Caco-2 (cell line): ENCODE measurements around the gene COMMD1. TPM values are rescaled to one million over a fixed set of nuclear protein-coding genes. Genes with fewer than 3 reads are reported as not detected.
"Not testable (repeated sequence)": the region's sequence is repeated elsewhere in the genome, so short reads cannot be mapped to it uniquely, and the experiment has no call there.

Experiments used
- BruUV-seq: library from RNA; stranded (reverse); fragments of 400-500 nt; replicated peaks from 2 replicates; lab custom pipeline; 2021; lab: Mats Ljungman, UMichigan
- CTCF ChIA-PET: fragments of 300-600 bp; sonication (Branson Sonifier 250); formaldehyde crosslinking; loops from one replicate; lab custom pipeline; 2022; ENCODE audit warnings: antibody characterized with exemption; lab: Charles Lee
- POLR2A ChIA-PET: fragments of 300-600 bp; sonication (Branson Sonifier 250); formaldehyde crosslinking; loops from one replicate; lab custom pipeline; 2022; ENCODE audit warnings: antibody characterized with exemption; lab: Charles Lee
- DNase-seq, 2 experiments: peaks; one replicate each; pipeline versions ENCODE4 v3.0.0 to v3.0.0-alpha.2; 2020 to 2022
- H3K27me3 ChIP-seq: replicated peaks from 2 replicates; pipeline ENCODE4 v1.6.0; 2011; ENCODE audit warnings: low read length; ENCODE audit not compliant: control insufficient read depth, insufficient read depth
- H3K36me3 ChIP-seq: 2 replicates; pipeline ENCODE4 v1.5.1; 2011; ENCODE audit warnings: low read length; ENCODE audit not compliant: control insufficient read depth, insufficient read depth
- H3K4me1 ChIP-seq: fragments of 250-450 bp; sonication (Bioruptor Pico); 2 replicates; pipeline ENCODE4 v1.5.1; 2020; ENCODE audit warnings: mild to moderate bottlenecking
- H3K4me3 ChIP-seq: 2 replicates; pipeline ENCODE4 v1.5.1; 2011; ENCODE audit warnings: low read depth, mild to moderate bottlenecking, control low read depth, low read length
- H3K9me3 ChIP-seq: fragments of 250-450 bp; sonication (Bioruptor Pico); 2 replicates; pipeline ENCODE4 v1.5.1; 2020; ENCODE audit warnings: mild to moderate bottlenecking, moderate library complexity
- H3K27ac Mint-ChIP-seq: one replicate; pipeline ENCODE4 v1.8.0; 2022; ENCODE audit warnings: mixed read lengths; ENCODE audit not compliant: unreplicated experiment
- H3K27me3 Mint-ChIP-seq: one replicate; pipeline ENCODE4 v1.8.0; 2022; ENCODE audit warnings: mixed read lengths; ENCODE audit not compliant: insufficient read depth, unreplicated experiment
- H3K36me3 Mint-ChIP-seq: one replicate; pipeline ENCODE4 v1.8.0; 2022; ENCODE audit warnings: mild to moderate bottlenecking, mixed read lengths; ENCODE audit not compliant: insufficient read depth, unreplicated experiment
- H3K4me1 Mint-ChIP-seq: one replicate; pipeline ENCODE4 v1.8.0; 2022; ENCODE audit warnings: low read depth, mixed read lengths; ENCODE audit not compliant: unreplicated experiment
- H3K4me3 Mint-ChIP-seq: one replicate; pipeline ENCODE4 v1.8.0; 2022; ENCODE audit warnings: mild to moderate bottlenecking, moderate library complexity, mixed read lengths; ENCODE audit not compliant: unreplicated experiment
- H3K9me3 Mint-ChIP-seq: one replicate; pipeline ENCODE4 v1.8.0; 2022; ENCODE audit warnings: mixed read lengths; ENCODE audit not compliant: unreplicated experiment
- intact Hi-C: fragments of 100-400 bp; cut with micrococcal nuclease; formaldehyde crosslinking; loops from one replicate; pipeline ENCODE4 v1.10.0; 2022; ENCODE audit not compliant: unreplicated experiment
- total RNA-seq: library from RNA; stranded (reverse); gene quantifications from 2 replicates; pipeline ENCODE4 v1.2.3, GENCODE V29; 2022
- TF ChIP-seq, protein P1 (sequence below), 2 experiments: fragments of 200-600 bp in 1 of 2; IDR thresholded peaks; 1 replicate in 1 of 2; 2 replicates in 1 of 2; pipeline versions ENCODE4 v1.5.1 to v1.8.0; 2011 to 2022; ENCODE audit warnings: antibody characterized with exemption in 1 of 2, control low read depth in 1 of 2, inconsistent platforms in 1 of 2, low read depth in 1 of 2, low read length in 1 of 2, mild to moderate bottlenecking in 1 of 2, moderate library complexity in 1 of 2; ENCODE audit not compliant: insufficient read depth in 1 of 2, severe bottlenecking in 1 of 2, unreplicated experiment in 1 of 2

COMMD1 gene
- total RNA-seq, 1 experiment from 2014 or later, result 56.7 TPM

DNA sequence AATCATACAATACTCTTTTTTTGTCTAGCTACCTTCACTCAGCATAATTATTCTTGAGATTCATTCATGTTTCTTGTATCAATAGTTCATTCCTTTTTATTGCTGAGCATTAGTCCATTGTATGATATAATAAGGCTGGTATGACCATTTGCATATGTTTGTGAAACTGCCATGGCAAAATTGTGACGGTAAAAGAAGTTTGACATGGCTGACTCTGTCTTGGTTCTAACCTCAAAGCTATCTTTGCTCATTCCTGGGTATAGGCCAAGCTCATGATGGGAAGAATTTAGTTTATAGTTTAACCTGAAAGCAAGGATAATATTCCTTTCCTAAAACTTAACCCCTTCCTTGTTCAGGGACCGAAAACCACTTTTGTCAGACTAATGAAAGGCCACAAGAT, 46.4 kb downstream of the COMMD1 start:
- TF ChIP-seq, protein P1, sequence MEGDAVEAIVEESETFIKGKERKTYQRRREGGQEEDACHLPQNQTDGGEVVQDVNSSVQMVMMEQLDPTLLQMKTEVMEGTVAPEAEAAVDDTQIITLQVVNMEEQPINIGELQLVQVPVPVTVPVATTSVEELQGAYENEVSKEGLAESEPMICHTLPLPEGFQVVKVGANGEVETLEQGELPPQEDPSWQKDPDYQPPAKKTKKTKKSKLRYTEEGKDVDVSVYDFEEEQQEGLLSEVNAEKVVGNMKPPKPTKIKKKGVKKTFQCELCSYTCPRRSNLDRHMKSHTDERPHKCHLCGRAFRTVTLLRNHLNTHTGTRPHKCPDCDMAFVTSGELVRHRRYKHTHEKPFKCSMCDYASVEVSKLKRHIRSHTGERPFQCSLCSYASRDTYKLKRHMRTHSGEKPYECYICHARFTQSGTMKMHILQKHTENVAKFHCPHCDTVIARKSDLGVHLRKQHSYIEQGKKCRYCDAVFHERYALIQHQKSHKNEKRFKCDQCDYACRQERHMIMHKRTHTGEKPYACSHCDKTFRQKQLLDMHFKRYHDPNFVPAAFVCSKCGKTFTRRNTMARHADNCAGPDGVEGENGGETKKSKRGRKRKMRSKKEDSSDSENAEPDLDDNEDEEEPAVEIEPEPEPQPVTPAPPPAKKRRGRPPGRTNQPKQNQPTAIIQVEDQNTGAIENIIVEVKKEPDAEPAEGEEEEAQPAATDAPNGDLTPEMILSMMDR (IDR thresholded peaks at IDR 0.05; ENCODE audit: insufficient read depth in 1 of 2, low read depth in 1 of 2, low read length in 1 of 2, severe bottlenecking in 1 of 2, unreplicated experiment in 1 of 2), result no peak
- no peak overlapping the region for H3K27ac Mint-ChIP-seq
- H3K36me3 Mint-ChIP-seq, result peaks cover 9% of the 10 kb centered on the region
- H3K36me3 ChIP-seq, result no peaks in the 10 kb centered on the region
- H3K9me3 Mint-ChIP-seq, result peaks cover 20% of the 10 kb centered on the region
- no peak overlapping the region for H3K4me3 ChIP-seq
- H3K27me3 ChIP-seq, result no peaks in the 10 kb centered on the region
- no peaks in the 10 kb centered on the region for H3K27me3 Mint-ChIP-seq
- DNase-seq, result no peak
- BruUV-seq, result no TSS peak
- H3K4me1 ChIP-seq, result peaks cover 42% of the 10 kb centered on the region
- H3K4me1 Mint-ChIP-seq, result peaks cover 30% of the 10 kb centered on the region
- CTCF ChIA-PET, result no interaction called here
- intact Hi-C loops, result no loop called here
- POLR2A ChIA-PET, result no interaction called here
- peaks cover 16% of the 10 kb centered on the region; the same call in 1 of the 2 replicates for H3K9me3 ChIP-seq
- no peak overlapping the region for H3K4me3 Mint-ChIP-seq

DNA sequence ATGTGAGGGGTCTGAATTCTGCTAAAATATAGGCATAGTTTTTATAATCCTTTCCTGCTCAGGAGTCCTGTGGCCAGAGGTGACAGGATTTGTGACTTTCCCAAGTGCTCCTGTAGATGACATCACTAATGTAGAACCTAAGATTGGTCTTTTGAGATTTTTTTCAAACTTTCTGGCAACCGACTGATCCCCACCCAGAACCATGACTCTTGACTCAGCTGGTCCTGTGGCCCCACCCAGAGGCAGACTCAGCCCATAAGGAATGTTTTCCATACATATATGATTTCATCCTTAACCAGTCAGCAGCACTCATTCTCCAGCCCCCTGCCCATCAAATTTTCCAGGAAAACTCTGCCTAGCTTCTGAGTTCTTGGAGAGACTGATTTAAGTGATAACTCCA, 46.8 kb downstream of the COMMD1 start:
- no TSS peak for BruUV-seq
- peaks cover 38% of the 10 kb centered on the region for H3K4me1 ChIP-seq
- CTCF ChIA-PET, result no interaction called here
- H3K36me3 Mint-ChIP-seq, result peaks cover 9% of the 10 kb centered on the region
- no peak overlapping the region for H3K4me3 ChIP-seq
- no peaks in the 10 kb centered on the region for H3K27me3 ChIP-seq
- no peak overlapping the region for H3K27ac Mint-ChIP-seq
- TF ChIP-seq, protein P1 (IDR thresholded peaks at IDR 0.05; ENCODE audit: insufficient read depth in 1 of 2, low read depth in 1 of 2, low read length in 1 of 2, severe bottlenecking in 1 of 2, unreplicated experiment in 1 of 2), result no peak
- H3K9me3 ChIP-seq, result peaks cover 16% of the 10 kb centered on the region; the same call in 1 of the 2 replicates
- peaks cover 20% of the 10 kb centered on the region for H3K9me3 Mint-ChIP-seq
- no peak for DNase-seq
- peaks cover 32% of the 10 kb centered on the region for H3K4me1 Mint-ChIP-seq
- H3K4me3 Mint-ChIP-seq, result no peak overlapping the region
- H3K27me3 Mint-ChIP-seq, result no peaks in the 10 kb centered on the region
- intact Hi-C loops, result no loop called here
- H3K36me3 ChIP-seq, result no peaks in the 10 kb centered on the region
- POLR2A ChIA-PET, result no interaction called here

DNA sequence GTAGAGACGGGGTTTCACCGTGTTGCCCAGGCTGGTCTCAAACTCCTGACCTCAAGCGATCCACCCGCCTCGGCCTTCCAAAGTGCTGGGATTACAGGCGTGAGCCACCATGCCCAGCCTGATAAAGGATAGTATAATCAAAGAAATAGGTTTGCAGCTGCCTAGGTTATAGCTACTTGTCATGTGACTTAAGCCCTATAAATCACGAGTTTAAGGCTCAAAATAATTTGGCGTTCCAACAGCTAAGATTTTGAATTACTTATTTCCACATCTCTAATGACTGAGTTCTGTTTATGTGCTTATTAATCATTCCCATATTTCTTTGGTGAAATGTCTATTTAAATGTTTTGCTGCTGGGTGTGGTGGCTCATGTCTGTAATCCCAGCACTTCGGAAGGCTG, 49.4 kb downstream of the COMMD1 start:
- H3K4me1 Mint-ChIP-seq, result peaks cover 23% of the 10 kb centered on the region
- H3K4me3 Mint-ChIP-seq, H3K27me3 Mint-ChIP-seq, H3K27me3 ChIP-seq, H3K36me3 ChIP-seq, DNase-seq, intact Hi-C loops, BruUV-seq, H3K4me3 ChIP-seq, CTCF ChIA-PET, POLR2A ChIA-PET, H3K27ac Mint-ChIP-seq: not testable (repeated sequence)
- peaks cover 14% of the 10 kb centered on the region for H3K36me3 Mint-ChIP-seq
- Histone ChIP-seq H3K9me3 (peaks cover 27% of the 10 kb centered on the region; the same call in 1 of the 2 replicates), H3K4me1 (peaks cover 20% of the 10 kb centered on the region)
- peaks cover 29% of the 10 kb centered on the region for H3K9me3 Mint-ChIP-seq
